GM23338 (cell line): ENCODE results near the gene CYGB. TPM values are rescaled to one million over a fixed set of nuclear protein-coding genes. Genes with fewer than 3 reads are reported as not detected.
A peak's percentile ranks its signal among the peaks of the same experiment; 100 is the strongest.

Experiments
- ATAC-seq: fragments of 200-7000 bp; cut with Tn5 transposase; 3 replicates; pipeline ENCODE4 v1.9.1; 2020
- DNase-seq: peaks from one replicate; pipeline ENCODE4 v3.0.0-alpha.2; 2015; ENCODE audit warnings: low spot score
- H2AFZ ChIP-seq: fragments of 200-600 bp; sonication (generic); 2 replicates; pipeline ENCODE4 v1.8.0; 2016; ENCODE audit warnings: antibody characterized with exemption, mild to moderate bottlenecking, moderate library complexity
- H3F3A ChIP-seq: fragments of 200-600 bp; sonication (generic); replicated peaks from 2 replicates; pipeline ENCODE4 v1.8.0; 2017; ENCODE audit warnings: antibody characterized with exemption, mixed run types, low read depth
- H3K27ac ChIP-seq: fragments of 200-600 bp; sonication (generic); 2 replicates; pipeline ENCODE4 v1.6.1; 2016; ENCODE audit warnings: low read depth
- H3K27me3 ChIP-seq: fragments of 200-600 bp; sonication (generic); 2 replicates; pipeline ENCODE4 v1.8.0; 2016; ENCODE audit warnings: mild to moderate bottlenecking, mixed run types, moderate library complexity; ENCODE audit not compliant: insufficient read depth
- H3K36me3 ChIP-seq: fragments of 200-600 bp; sonication (generic); 2 replicates; pipeline ENCODE4 v1.8.0; 2016; ENCODE audit warnings: mild to moderate bottlenecking; ENCODE audit not compliant: insufficient read depth
- H3K4me1 ChIP-seq: fragments of 200-600 bp; sonication (generic); 2 replicates; pipeline ENCODE4 v1.8.0; 2016; ENCODE audit warnings: mild to moderate bottlenecking, moderate library complexity; ENCODE audit not compliant: insufficient read depth
- H3K4me2 ChIP-seq: fragments of 200-600 bp; sonication (generic); 2 replicates; pipeline ENCODE4 v1.7.1; 2017; ENCODE audit warnings: mixed run types
- H3K4me3 ChIP-seq: fragments of 200-600 bp; sonication (generic); 2 replicates; pipeline ENCODE4 v1.6.1; 2016; ENCODE audit warnings: mixed run types
- H3K79me2 ChIP-seq: fragments of 200-600 bp; sonication (generic); replicated peaks from 2 replicates; pipeline ENCODE4 v1.8.0; 2017; ENCODE audit warnings: mild to moderate bottlenecking; ENCODE audit not compliant: insufficient read depth
- H3K9me2 ChIP-seq: fragments of 200-600 bp; sonication (generic); 2 replicates; pipeline ENCODE4 v1.8.0; 2017; ENCODE audit not compliant: insufficient read depth
- H4K20me1 ChIP-seq: fragments of 200-600 bp; sonication (generic); replicated peaks from 2 replicates; pipeline ENCODE4 v1.8.0; 2017; ENCODE audit warnings: mild to moderate bottlenecking; ENCODE audit not compliant: insufficient read depth
- H3K27ac Mint-ChIP-seq: 2 replicates; pipeline ENCODE4 v1.8.0; 2020; ENCODE audit warnings: inconsistent platforms, mild to moderate bottlenecking, moderate library complexity, mixed read lengths
- H3K27me3 Mint-ChIP-seq: 3 replicates; pipeline ENCODE4 v1.8.0; 2022; ENCODE audit warnings: low read depth, mild to moderate bottlenecking, moderate library complexity, mixed read lengths, inconsistent platforms; ENCODE audit not compliant: insufficient read depth, poor library complexity
- H3K36me3 Mint-ChIP-seq: 3 replicates; pipeline ENCODE4 v1.8.0; 2021; ENCODE audit warnings: low read depth, mild to moderate bottlenecking, inconsistent platforms, moderate library complexity, mixed read lengths
- H3K4me1 Mint-ChIP-seq: 3 replicates; pipeline ENCODE4 v1.8.0; 2020; ENCODE audit warnings: mild to moderate bottlenecking, inconsistent platforms, mixed read lengths
- H3K4me3 Mint-ChIP-seq: 3 replicates; pipeline ENCODE4 v1.8.0; 2021; ENCODE audit warnings: moderate library complexity, mild to moderate bottlenecking, inconsistent platforms, mixed read lengths
- H3K9me3 Mint-ChIP-seq: 3 replicates; pipeline ENCODE4 v1.8.0; 2020; ENCODE audit warnings: moderate library complexity, mild to moderate bottlenecking, inconsistent platforms, mixed read lengths
- CREB1 ChIP-seq: fragments of 250-450 bp; sonication (Bioruptor Pico); IDR thresholded peaks from 2 replicates; pipeline ENCODE4 v1.5.0; 2020; ENCODE audit warnings: low read depth, mild to moderate bottlenecking, moderate library complexity
- EZH2 ChIP-seq: fragments of 200-600 bp; sonication (generic); IDR thresholded peaks from one replicate; pipeline ENCODE4 v1.8.0; 2017; ENCODE audit warnings: antibody characterized with exemption, mild to moderate bottlenecking, low read depth; ENCODE audit not compliant: unreplicated experiment
- EZH2phosphoT487 ChIP-seq: fragments of 200-600 bp; sonication (generic); IDR thresholded peaks from one replicate; pipeline ENCODE4 v1.8.1; 2018; ENCODE audit warnings: antibody characterized with exemption; ENCODE audit not compliant: unreplicated experiment
- JUNB ChIP-seq: IDR thresholded peaks from one replicate; pipeline ENCODE4 v1.6.1; 2016; ENCODE audit warnings: antibody characterized with exemption; ENCODE audit not compliant: unreplicated experiment
- NANOG ChIP-seq: IDR thresholded peaks from 2 replicates; pipeline ENCODE4 v1.6.1; 2016; ENCODE audit warnings: antibody characterized with exemption, borderline replicate concordance
- POLR2AphosphoS5 ChIP-seq: IDR thresholded peaks from 2 replicates; pipeline ENCODE4 v1.6.1; 2016; ENCODE audit warnings: antibody characterized with exemption, low read depth
- STAT1 ChIP-seq: IDR thresholded peaks from one replicate; pipeline ENCODE4 v1.6.1; 2016; ENCODE audit warnings: antibody characterized with exemption; ENCODE audit not compliant: unreplicated experiment
- ZNF114 ChIP-seq: fragments of 250-450 bp; sonication (Bioruptor Pico); IDR thresholded peaks from 2 replicates; pipeline ENCODE4 v1.5.0; 2020; ENCODE audit warnings: mild to moderate bottlenecking, moderate library complexity
- ZNF331 ChIP-seq: fragments of 250-450 bp; sonication (Bioruptor Pico); IDR thresholded peaks from 2 replicates; pipeline ENCODE4 v1.5.0; 2020; ENCODE audit warnings: low read depth, mild to moderate bottlenecking, moderate library complexity
- polyA plus RNA-seq: library from polyadenylated mRNA; unstranded; fragments of >200 nt; fragmentation: Nextera tagmentation; extraction: Ambion mirVana; gene quantifications from 2 replicates; pipeline ENCODE4 v1.2.1, GENCODE V29; 2016
- total RNA-seq: library from RNA; depleted of rRNA; stranded (reverse); fragments of >200 nt; shearing (Covaris generic); gene quantifications from 2 replicates; pipeline ENCODE4 v1.2.3, GENCODE V29; 2014
- TF ChIP-seq, protein P1 (sequence below): IDR thresholded peaks from one replicate; pipeline ENCODE4 v1.6.1; 2018; ENCODE audit warnings: antibody characterized with exemption; ENCODE audit not compliant: unreplicated experiment
- TF ChIP-seq, protein P2 (sequence below): IDR thresholded peaks from 2 replicates; pipeline ENCODE4 v1.6.1; 2016; ENCODE audit warnings: antibody characterized with exemption
- TF ChIP-seq, protein P3 (sequence below): fragments of 250-450 bp; sonication (Bioruptor Pico); IDR thresholded peaks from 2 replicates; pipeline ENCODE4 v1.5.0; 2020; ENCODE audit warnings: mild to moderate bottlenecking, moderate library complexity
- TF ChIP-seq, protein P4 (sequence below), 2 experiments: fragments of 200-600 bp in 1 of 2; sonication (generic) in 1 of 2; conservative IDR thresholded peaks; 2 replicates each; pipeline versions ENCODE4 v1.5.1 to v1.6.1; 2016 to 2017; ENCODE audit warnings: antibody characterized with exemption in 2 of 2, low read depth in 2 of 2, mild to moderate bottlenecking in 2 of 2, moderate library complexity in 1 of 2

The CYGB gene
- total and polyA plus RNA-seq, 2 experiments from 2014 or later: 1.2 to 1.7 TPM

DNA sequence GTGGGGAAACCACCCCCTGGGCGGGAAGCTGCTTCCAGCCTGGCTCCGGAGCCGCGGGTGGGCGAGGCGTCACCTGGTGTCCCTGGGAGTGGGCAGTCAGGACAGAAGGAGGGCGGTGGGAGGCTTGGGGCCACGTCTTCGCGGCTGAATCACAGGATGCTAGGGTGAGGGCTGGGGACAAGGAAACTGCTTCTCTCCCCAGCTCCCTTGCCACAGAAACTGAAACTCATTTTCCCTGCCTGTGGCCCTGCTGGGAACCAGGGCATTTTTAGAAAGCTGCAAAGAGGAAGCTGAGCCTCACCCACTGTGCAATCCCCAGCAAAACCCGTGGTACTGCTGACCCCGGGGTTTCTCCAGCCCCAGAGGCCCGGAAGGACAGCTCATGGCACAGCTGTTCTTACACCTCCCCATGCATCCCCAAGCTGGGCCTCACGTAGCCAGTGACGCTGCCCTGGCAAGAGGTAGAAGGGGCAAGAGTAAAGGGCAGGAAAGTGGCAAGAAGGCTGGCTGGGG, 44.5 kb downstream of the CYGB start:
- Mint-ChIP-seq H3K36me3 (no peaks in the 10 kb centered on the region), H3K9me3 (no peaks in the 10 kb centered on the region), H3K4me3 (no peak overlapping the region), H3K4me1 (peaks cover 29% of the 10 kb centered on the region), H3K27ac (no peak overlapping the region), H3K27me3 (peaks cover 17% of the 10 kb centered on the region)
- H3K4me1 ChIP-seq: peaks cover 14% of the 10 kb centered on the region
- H3F3A ChIP-seq: no peaks in the 10 kb centered on the region
- no peak overlapping the region for H3K4me3 ChIP-seq
- TF ChIP-seq STAT1 (no peak), NANOG (no peak), EZH2 (no peak), JUNB (no peak), ZNF331 (no peak), ZNF114 (CRISPR knock-in tag) (no peak), CREB1 (CRISPR knock-in tag) (no peak), POLR2AphosphoS5 (no peak), EZH2phosphoT487 (no peak)
- TF ChIP-seq, protein P1, sequence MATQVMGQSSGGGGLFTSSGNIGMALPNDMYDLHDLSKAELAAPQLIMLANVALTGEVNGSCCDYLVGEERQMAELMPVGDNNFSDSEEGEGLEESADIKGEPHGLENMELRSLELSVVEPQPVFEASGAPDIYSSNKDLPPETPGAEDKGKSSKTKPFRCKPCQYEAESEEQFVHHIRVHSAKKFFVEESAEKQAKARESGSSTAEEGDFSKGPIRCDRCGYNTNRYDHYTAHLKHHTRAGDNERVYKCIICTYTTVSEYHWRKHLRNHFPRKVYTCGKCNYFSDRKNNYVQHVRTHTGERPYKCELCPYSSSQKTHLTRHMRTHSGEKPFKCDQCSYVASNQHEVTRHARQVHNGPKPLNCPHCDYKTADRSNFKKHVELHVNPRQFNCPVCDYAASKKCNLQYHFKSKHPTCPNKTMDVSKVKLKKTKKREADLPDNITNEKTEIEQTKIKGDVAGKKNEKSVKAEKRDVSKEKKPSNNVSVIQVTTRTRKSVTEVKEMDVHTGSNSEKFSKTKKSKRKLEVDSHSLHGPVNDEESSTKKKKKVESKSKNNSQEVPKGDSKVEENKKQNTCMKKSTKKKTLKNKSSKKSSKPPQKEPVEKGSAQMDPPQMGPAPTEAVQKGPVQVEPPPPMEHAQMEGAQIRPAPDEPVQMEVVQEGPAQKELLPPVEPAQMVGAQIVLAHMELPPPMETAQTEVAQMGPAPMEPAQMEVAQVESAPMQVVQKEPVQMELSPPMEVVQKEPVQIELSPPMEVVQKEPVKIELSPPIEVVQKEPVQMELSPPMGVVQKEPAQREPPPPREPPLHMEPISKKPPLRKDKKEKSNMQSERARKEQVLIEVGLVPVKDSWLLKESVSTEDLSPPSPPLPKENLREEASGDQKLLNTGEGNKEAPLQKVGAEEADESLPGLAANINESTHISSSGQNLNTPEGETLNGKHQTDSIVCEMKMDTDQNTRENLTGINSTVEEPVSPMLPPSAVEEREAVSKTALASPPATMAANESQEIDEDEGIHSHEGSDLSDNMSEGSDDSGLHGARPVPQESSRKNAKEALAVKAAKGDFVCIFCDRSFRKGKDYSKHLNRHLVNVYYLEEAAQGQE: no peak
- TF ChIP-seq, protein P2, sequence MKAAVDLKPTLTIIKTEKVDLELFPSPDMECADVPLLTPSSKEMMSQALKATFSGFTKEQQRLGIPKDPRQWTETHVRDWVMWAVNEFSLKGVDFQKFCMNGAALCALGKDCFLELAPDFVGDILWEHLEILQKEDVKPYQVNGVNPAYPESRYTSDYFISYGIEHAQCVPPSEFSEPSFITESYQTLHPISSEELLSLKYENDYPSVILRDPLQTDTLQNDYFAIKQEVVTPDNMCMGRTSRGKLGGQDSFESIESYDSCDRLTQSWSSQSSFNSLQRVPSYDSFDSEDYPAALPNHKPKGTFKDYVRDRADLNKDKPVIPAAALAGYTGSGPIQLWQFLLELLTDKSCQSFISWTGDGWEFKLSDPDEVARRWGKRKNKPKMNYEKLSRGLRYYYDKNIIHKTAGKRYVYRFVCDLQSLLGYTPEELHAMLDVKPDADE: no peak
- TF ChIP-seq, protein P3, sequence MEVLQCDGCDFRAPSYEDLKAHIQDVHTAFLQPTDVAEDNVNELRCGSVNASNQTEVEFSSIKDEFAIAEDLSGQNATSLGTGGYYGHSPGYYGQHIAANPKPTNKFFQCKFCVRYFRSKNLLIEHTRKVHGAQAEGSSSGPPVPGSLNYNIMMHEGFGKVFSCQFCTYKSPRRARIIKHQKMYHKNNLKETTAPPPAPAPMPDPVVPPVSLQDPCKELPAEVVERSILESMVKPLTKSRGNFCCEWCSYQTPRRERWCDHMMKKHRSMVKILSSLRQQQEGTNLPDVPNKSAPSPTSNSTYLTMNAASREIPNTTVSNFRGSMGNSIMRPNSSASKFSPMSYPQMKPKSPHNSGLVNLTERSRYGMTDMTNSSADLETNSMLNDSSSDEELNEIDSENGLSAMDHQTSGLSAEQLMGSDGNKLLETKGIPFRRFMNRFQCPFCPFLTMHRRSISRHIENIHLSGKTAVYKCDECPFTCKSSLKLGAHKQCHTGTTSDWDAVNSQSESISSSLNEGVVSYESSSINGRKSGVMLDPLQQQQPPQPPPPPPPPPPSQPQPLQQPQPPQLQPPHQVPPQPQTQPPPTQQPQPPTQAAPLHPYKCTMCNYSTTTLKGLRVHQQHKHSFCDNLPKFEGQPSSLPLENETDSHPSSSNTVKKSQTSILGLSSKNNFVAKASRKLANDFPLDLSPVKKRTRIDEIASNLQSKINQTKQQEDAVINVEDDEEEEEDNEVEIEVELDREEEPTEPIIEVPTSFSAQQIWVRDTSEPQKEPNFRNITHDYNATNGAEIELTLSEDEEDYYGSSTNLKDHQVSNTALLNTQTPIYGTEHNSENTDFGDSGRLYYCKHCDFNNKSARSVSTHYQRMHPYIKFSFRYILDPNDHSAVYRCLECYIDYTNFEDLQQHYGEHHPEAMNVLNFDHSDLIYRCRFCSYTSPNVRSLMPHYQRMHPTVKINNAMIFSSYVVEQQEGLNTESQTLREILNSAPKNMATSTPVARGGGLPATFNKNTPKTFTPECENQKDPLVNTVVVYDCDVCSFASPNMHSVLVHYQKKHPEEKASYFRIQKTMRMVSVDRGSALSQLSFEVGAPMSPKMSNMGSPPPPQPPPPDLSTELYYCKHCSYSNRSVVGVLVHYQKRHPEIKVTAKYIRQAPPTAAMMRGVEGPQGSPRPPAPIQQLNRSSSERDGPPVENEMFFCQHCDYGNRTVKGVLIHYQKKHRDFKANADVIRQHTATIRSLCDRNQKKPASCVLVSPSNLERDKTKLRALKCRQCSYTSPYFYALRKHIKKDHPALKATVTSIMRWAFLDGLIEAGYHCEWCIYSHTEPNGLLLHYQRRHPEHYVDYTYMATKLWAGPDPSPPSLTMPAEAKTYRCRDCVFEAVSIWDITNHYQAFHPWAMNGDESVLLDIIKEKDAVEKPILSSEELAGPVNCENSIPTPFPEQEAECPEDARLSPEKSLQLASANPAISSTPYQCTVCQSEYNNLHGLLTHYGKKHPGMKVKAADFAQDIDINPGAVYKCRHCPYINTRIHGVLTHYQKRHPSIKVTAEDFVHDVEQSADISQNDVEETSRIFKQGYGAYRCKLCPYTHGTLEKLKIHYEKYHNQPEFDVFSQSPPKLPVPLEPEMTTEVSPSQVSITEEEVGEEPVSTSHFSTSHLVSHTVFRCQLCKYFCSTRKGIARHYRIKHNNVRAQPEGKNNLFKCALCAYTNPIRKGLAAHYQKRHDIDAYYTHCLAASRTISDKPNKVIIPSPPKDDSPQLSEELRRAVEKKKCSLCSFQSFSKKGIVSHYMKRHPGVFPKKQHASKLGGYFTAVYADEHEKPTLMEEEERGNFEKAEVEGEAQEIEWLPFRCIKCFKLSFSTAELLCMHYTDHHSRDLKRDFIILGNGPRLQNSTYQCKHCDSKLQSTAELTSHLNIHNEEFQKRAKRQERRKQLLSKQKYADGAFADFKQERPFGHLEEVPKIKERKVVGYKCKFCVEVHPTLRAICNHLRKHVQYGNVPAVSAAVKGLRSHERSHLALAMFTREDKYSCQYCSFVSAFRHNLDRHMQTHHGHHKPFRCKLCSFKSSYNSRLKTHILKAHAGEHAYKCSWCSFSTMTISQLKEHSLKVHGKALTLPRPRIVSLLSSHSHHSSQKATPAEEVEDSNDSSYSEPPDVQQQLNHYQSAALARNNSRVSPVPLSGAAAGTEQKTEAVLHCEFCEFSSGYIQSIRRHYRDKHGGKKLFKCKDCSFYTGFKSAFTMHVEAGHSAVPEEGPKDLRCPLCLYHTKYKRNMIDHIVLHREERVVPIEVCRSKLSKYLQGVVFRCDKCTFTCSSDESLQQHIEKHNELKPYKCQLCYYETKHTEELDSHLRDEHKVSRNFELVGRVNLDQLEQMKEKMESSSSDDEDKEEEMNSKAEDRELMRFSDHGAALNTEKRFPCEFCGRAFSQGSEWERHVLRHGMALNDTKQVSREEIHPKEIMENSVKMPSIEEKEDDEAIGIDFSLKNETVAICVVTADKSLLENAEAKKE (CRISPR knock-in tag): no peak
- TF ChIP-seq, protein P4, sequence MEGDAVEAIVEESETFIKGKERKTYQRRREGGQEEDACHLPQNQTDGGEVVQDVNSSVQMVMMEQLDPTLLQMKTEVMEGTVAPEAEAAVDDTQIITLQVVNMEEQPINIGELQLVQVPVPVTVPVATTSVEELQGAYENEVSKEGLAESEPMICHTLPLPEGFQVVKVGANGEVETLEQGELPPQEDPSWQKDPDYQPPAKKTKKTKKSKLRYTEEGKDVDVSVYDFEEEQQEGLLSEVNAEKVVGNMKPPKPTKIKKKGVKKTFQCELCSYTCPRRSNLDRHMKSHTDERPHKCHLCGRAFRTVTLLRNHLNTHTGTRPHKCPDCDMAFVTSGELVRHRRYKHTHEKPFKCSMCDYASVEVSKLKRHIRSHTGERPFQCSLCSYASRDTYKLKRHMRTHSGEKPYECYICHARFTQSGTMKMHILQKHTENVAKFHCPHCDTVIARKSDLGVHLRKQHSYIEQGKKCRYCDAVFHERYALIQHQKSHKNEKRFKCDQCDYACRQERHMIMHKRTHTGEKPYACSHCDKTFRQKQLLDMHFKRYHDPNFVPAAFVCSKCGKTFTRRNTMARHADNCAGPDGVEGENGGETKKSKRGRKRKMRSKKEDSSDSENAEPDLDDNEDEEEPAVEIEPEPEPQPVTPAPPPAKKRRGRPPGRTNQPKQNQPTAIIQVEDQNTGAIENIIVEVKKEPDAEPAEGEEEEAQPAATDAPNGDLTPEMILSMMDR (conservative IDR thresholded peaks at IDR 0.05; ENCODE audit: low read depth in 2 of 2): no peak
- no peaks in the 10 kb centered on the region for H3K79me2 ChIP-seq
- DNase-seq (no peak), ATAC-seq (peak; percentile 16)
- no peaks in the 10 kb centered on the region for H3K9me2 ChIP-seq
- H4K20me1 ChIP-seq: peaks cover 12% of the 10 kb centered on the region
- H3K4me2 ChIP-seq: peak overlapping the region; percentile 14; the same call in 1 of the 2 replicates
- H3K36me3 ChIP-seq: no peaks in the 10 kb centered on the region
- H2AFZ ChIP-seq: no peak overlapping the region
- no peaks in the 10 kb centered on the region for H3K27me3 ChIP-seq
- no peak overlapping the region for H3K27ac ChIP-seq
